NCI-H146 treated with DMSO at 0.1 percent for 48 hours (cell line): ENCODE data around the gene VIPR1.

Experiments used
- DNase-seq: peaks from one replicate; lab custom pipeline; 2025; ENCODE audit not compliant: unreplicated experiment; lab: John Stamatoyannopoulos, UW

The VIPR1 gene

GRCh38 chr3:42509111-42509510, 6.7 kb downstream of the VIPR1 start:
- DNase-seq = no peak

GRCh38 chr3:42510325-42510724, 7.9 kb downstream of the VIPR1 start:
- no peak for DNase-seq

- DNase-seq = no peak
Observed at GRCh38 chr3:42511201-42511600, 8.8 kb downstream of the VIPR1 start.

- DNase-seq = no peak
Observed at GRCh38 chr3:42511736-42512135, 9.3 kb downstream of the VIPR1 start.

- no peak for DNase-seq
Observed at GRCh38 chr3:42513121-42513520, 10.7 kb downstream of the VIPR1 start.

GRCh38 chr3:42513521-42513920, 11.1 kb downstream of the VIPR1 start:
- no peak for DNase-seq

GRCh38 chr3:42514876-42515275, 12.4 kb downstream of the VIPR1 start:
- no peak for DNase-seq

GRCh38 chr3:42515391-42515916, 13.0 kb downstream of the VIPR1 start:
- no peak for DNase-seq

GRCh38 chr3:42515976-42516375, 13.5 kb downstream of the VIPR1 start:
- DNase-seq = no peak

GRCh38 chr3:42516443-42516842, 14.0 kb downstream of the VIPR1 start:
- no peak for DNase-seq

GRCh38 chr3:42517117-42517516, 14.7 kb downstream of the VIPR1 start:
- DNase-seq = no peak

- DNase-seq = no peak
Observed at GRCh38 chr3:42518800-42519567, 16.5 kb downstream of the VIPR1 start.

- DNase-seq = no peak
Observed at GRCh38 chr3:42519568-42519962, 17.1 kb downstream of the VIPR1 start.

GRCh38 chr3:42520336-42520735, 17.9 kb downstream of the VIPR1 start:
- DNase-seq = no peak

GRCh38 chr3:42520906-42521305, 18.5 kb downstream of the VIPR1 start:
- no peak for DNase-seq

GRCh38 chr3:42524751-42525150, 22.3 kb downstream of the VIPR1 start:
- no peak for DNase-seq

- no peak for DNase-seq
Observed at GRCh38 chr3:42525212-42525611, 22.8 kb downstream of the VIPR1 start.

- no peak for DNase-seq
Observed at GRCh38 chr3:42525736-42526345, 23.4 kb downstream of the VIPR1 start.

- no peak for DNase-seq
Observed at GRCh38 chr3:42526616-42527367, 24.3 kb downstream of the VIPR1 start.

- DNase-seq = no peak
Observed at GRCh38 chr3:42527368-42527917, 25.0 kb downstream of the VIPR1 start.

GRCh38 chr3:42529468-42529867, 27.0 kb downstream of the VIPR1 start:
- no peak for DNase-seq

GRCh38 chr3:42530073-42530472, 27.6 kb downstream of the VIPR1 start:
- DNase-seq = no peak
